SIG-M5 (cell line): Measurements from ENCODE around the gene CALML3.
"Not testable (repeated sequence)": the region's sequence is repeated elsewhere in the genome, so short reads cannot be mapped to it uniquely, and the experiment has no call there.

ENCODE experiments used
- DNase-seq: peaks from one replicate; lab custom pipeline; 2025; lab: John Stamatoyannopoulos, UW

The CALML3 gene

GRCh38 chr10:5557040-5557721 lies 32.4 kb downstream of the CALML3 start:
- DNase-seq: no peak

GRCh38 chr10:5557799-5558771 lies 33.3 kb downstream of the CALML3 start:
- DNase-seq: no peak

- not testable (repeated sequence) for DNase-seq
These were observed 34.3 kb downstream of the CALML3 start for GRCh38 chr10:5559022-5559421.

- DNase-seq: no peak
These were observed 34.9 kb downstream of the CALML3 start for GRCh38 chr10:5559642-5560141.

GRCh38 chr10:5560142-5560816 lies 35.5 kb downstream of the CALML3 start:
- no peak for DNase-seq

GRCh38 chr10:5560817-5561703 lies 36.3 kb downstream of the CALML3 start:
- DNase-seq: no peak

- DNase-seq: no peak
These were observed 37.2 kb downstream of the CALML3 start for GRCh38 chr10:5561704-5562645.

GRCh38 chr10:5563321-5563961 lies 38.7 kb downstream of the CALML3 start:
- no peak for DNase-seq

- no peak for DNase-seq
These were observed 39.3 kb downstream of the CALML3 start for GRCh38 chr10:5563991-5564536.

GRCh38 chr10:5564537-5565204 lies 39.9 kb downstream of the CALML3 start:
- no peak for DNase-seq

GRCh38 chr10:5565205-5565545 lies 40.4 kb downstream of the CALML3 start:
- no peak for DNase-seq

- no peak for DNase-seq
These were observed 41.2 kb downstream of the CALML3 start for GRCh38 chr10:5565671-5566581.

GRCh38 chr10:5566614-5567013 lies 41.9 kb downstream of the CALML3 start:
- DNase-seq: no peak

GRCh38 chr10:5567477-5567876 lies 42.7 kb downstream of the CALML3 start:
- no peak for DNase-seq

- no peak for DNase-seq
These were observed 44.2 kb downstream of the CALML3 start for GRCh38 chr10:5568984-5569383.

GRCh38 chr10:5569568-5569967 lies 44.8 kb downstream of the CALML3 start:
- DNase-seq: no peak

- no peak for DNase-seq
These were observed 45.4 kb downstream of the CALML3 start for GRCh38 chr10:5570007-5570655.
